Measurements from ENCODE around the gene ZBTB17.
"Not testable (repeated sequence)": the region's sequence is repeated elsewhere in the genome, so short reads cannot be mapped to it uniquely, and the experiment has no call there.

ZBTB17 gene

DNA sequence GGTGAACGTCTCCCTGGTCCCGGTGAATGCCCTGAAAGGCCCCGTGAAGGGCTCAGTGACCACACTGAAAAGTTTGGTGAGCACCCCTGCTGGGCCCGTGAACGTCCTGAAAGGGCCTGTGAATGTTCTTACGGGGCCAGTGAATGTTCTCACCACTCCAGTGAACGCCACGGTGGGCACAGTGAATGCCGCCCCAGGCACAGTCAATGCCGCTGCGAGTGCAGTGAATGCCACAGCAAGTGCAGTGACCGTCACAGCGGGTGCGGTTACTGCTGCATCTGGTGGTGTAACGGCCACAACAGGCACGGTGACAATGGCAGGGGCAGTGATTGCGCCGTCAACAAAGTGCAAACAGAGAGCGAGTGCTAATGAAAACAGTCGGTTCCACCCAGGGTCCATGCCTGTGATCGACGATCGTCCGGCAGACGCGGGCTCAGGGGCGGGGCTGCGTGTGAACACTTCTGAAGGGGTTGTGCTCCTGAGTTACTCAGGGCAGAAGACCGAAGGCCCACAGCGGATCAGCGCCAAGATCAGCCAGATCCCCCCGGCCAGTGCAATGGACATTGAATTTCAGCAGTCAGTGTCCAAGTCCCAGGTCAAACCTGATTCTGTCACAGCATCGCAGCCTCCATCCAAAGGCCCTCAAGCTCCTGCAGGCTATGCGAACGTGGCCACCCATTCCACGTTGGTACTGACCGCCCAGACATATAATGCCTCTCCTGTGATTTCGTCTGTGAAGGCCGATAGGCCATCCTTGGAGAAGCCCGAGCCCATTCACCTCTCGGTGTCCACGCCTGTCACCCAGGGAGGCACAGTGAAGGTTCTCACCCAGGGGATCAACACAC lies 41.5 kb downstream of the ZBTB17 start:
- no peak for DNase-seq

DNA sequence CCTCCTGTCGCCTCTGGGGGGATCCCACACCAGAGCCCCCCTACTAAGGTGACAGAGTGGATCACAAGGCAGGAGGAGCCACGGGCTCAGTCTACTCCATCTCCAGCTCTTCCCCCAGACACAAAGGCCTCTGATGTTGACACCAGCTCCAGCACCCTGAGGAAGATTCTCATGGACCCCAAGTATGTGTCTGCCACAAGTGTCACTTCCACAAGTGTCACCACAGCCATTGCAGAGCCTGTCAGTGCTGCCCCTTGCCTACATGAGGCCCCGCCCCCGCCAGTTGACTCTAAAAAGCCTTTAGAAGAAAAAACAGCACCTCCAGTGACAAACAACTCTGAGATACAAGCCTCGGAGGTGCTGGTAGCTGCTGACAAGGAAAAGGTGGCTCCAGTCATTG lies 42.2 kb downstream of the ZBTB17 start:
- DNase-seq: no peak

DNA sequence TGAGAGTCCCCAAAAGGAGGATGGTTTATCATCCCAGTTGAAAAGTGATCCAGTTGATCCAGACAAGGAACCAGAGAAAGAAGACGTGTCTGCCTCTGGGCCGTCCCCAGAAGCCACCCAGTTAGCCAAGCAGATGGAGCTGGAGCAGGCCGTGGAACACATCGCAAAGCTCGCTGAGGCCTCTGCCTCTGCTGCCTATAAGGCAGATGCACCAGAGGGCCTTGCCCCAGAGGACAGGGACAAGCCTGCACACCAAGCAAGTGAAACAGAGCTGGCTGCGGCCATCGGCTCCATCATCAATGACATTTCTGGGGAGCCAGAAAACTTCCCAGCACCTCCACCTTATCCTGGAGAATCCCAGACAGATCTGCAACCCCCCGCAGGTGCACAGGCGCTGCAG lies 43.3 kb downstream of the ZBTB17 start:
- DNase-seq: no peak

- DNase-seq: no peak
Observed at GRCh38 chr1:15931884-15932283, 44.0 kb downstream of the ZBTB17 start.

- DNase-seq: no peak
Observed at GRCh38 chr1:15931401-15931800, 44.5 kb downstream of the ZBTB17 start.

- DNase-seq: no peak
Observed at GRCh38 chr1:15928971-15929965, 46.6 kb downstream of the ZBTB17 start.

DNA sequence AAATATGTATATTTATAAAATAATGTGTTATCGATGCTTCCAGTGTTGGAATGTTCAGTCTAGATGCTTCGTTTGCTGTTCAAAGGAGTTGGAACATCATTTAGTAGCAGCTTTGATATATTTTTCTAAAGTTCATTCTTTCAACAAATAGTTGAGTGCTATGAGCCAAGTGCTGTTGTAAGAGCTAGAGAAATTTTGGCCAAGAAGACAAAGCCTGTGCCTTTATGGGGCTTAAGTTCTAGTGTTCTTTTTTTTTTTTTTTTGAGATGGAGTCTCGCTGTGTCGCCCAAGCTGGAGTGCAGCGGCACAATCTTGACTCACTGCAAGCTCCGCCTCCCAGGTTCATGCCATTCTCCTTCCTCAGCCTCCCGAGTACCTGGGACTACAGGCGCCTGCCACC lies 49.5 kb downstream of the ZBTB17 start:
- DNase-seq: not testable (repeated sequence)

GRCh38 chr1:15923241-15923640 lies 52.7 kb downstream of the ZBTB17 start:
- no peak for DNase-seq

- no peak for DNase-seq
Observed at GRCh38 chr1:15918962-15919715, 56.8 kb downstream of the ZBTB17 start.

GRCh38 chr1:15916916-15917315 lies 59.0 kb downstream of the ZBTB17 start:
- no peak for DNase-seq

- DNase-seq: no peak
Observed at GRCh38 chr1:15916417-15916816, 59.5 kb downstream of the ZBTB17 start.

DNA sequence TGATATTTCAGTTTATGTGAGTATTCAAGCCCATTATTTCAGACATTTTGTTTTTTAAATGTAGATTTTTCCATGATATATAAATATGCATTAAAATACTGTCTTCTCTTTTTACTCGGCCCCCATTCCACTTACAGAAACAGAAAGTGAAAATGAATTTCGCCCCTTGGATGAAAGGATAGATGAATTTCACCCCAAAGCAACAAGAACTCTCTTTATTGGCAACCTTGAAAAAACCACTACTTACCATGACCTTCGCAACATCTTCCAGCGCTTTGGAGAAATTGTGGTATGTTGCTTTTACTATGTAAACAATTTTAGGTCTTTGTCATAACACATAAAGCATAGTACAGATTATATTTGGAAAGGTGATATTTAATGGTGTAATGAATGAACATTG lies 59.9 kb downstream of the ZBTB17 start:
- peak; percentile 64 for DNase-seq

DNA sequence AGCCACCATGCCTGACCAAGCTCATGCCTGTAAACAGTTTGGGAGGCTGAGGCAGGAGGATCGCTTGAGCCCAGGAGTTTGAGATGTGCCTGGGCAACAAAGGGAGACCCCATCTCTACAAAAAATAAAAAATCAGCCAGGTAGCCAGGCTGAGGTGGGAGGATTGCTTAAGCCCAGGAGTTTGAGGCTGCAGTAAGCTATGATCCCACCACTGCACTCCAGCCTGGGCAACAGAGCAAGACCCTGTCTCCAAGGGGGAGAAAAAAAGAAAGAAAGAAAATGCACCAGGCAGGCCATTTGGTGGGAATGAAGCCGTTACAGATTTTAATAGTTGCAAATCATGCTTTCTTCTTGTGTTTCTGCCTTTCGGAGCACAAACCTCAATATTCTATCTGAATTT lies 62.3 kb downstream of the ZBTB17 start:
- not testable (repeated sequence) for DNase-seq

DNA sequence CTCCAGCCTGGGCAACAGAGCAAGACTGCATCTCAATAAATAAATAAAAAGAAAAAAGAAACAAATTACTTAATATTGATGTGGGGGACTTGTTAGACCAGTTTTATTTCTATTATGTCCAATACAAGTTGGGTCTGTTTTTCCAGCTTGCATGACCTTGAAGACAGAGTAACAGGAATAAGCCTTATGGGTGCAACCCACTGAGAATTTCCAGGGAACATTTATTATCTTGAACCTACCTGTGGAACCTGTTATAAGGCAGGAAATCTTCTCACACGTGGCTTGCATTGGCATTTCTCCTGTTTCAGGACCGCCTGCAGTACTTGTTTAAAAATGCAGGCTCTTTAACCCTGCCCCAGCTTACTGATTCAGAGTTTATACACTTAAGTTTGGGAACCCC lies 64.0 kb downstream of the ZBTB17 start:
- no peak for DNase-seq

DNA sequence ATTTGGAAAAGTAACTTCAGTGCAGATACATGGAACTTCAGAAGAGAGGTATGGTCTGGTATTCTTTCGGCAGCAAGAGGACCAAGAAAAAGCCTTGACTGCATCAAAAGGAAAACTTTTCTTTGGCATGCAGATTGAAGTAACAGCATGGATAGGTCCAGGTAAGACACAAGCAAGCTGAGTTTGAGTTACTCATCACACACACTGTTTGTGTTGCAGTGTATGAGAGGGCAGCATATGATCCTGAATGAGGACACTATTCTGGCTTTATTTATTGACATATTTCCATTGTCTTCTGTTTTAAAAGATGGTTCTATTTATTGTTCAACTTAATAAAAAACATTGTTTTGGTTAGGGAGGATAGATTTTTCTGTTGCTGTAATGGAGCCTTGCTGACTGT lies 64.8 kb downstream of the ZBTB17 start:
- DNase-seq: no peak

DNA sequence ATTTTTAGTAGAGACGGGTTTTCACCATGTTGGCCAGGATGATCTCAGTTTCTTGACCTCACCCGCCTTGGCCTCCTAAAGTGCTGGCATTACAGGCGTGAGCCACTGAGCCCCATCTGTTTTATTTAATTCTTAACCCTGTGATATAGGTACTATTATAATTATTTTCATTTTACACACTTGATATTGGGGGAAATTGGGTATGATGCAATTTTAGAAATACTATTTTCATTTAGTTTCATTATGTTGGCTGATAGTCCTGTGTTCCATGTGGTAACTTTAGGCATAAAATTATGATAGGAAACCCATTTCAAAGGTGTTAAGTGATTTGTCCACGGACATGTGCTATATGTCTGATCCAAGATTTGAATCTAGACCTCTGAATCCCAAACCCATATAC lies 67.3 kb downstream of the ZBTB17 start:
- DNase-seq: no peak

GRCh38 chr1:15902882-15903281 lies 73.0 kb downstream of the ZBTB17 start:
- DNase-seq: no peak

- DNase-seq: no peak
Observed at GRCh38 chr1:15900662-15901279, 75.1 kb downstream of the ZBTB17 start.

DNA sequence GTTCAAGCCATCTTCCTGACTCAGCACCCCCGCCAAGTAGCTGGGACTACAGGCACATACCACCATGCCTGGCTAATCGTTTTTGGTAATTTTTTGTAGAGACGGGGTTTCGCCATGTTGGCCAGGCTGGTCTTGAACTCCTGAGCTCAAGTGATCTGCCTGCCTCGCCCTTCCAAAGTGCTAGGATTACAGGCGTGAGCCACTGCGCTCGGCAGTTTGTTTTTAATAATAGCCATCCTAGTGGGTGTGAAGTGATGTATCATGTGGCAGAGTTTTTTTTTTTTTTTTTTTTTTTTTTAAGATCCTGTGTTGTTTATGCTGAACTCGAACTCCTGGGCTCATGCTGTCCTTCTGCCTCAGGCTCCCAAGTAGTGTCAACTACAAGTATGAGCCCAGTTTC lies 76.6 kb downstream of the ZBTB17 start:
- DNase-seq: no peak

DNA sequence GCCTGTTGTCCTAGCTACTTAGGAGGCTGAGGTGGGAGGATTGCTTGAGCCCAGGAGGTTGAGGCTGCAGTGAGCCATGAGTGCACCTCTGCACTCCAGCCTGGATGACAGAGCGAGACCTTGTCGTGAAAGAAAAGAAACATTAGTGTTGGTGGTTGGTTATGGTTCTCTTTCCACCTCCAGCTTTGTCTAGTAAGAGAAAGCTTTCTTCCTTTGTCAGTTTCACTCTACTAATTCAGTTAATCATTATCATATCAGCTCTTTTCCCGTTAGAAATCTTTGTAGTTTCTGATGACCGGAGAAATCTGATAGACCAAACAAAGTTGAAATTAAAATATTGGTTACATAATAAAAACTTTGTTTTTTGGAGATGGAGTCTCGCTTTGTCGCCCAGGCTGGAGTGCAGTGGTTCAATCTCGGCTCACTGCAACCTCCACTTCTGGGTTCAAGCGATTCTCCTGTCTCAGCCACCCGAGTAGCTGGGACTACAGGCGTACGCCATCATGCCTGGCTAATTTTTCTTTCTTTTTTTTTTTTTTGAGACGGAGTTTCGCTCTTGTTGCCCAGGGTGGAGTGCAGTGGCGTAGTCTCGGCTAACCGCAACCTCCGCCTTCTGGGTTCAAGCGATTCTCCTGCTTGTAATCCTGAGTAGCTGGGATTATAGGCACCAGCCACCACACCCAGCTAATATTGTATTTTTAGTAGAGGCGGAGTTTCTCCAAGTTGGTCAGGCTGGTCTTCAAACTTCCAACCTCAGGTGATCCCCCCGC lies 78.9 kb downstream of the ZBTB17 start:
- DNase-seq: not testable (repeated sequence)

DNA sequence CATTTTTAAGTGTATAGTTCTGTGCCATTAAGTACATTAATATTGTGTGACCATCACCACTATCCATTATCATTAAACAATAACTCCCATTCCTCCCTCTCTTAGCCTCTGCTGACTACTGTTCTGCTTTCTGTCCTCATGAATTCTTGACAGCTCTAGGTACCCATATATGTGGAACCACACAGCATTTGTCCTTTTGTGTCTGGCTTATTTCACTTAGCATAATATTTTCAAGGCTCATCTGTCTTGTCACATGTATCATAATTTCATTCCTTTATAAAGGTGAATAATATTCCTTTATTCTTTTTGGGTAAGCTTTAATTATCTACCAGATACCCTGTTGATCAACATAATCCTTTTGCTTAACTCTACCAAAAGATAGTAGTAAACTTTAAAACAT lies 80.7 kb downstream of the ZBTB17 start:
- DNase-seq: no peak

Data from OCI-M1 (cell line).